PFSK-1 (cell line): ENCODE data around the gene IGF2BP3.

Experiments
- FOXP2 ChIP-seq: optimal IDR thresholded peaks from 2 replicates; pipeline ENCODE3; 2011; ENCODE audit warnings: borderline replicate concordance, control low read depth, inconsistent platforms; ENCODE audit not compliant: insufficient read depth; ENCODE audit errors: extremely low read length, extremely low read depth
- POLR2AphosphoS5 ChIP-seq: IDR thresholded peaks from 2 replicates; pipeline ENCODE4 v1.6.1; 2012; ENCODE audit warnings: low read depth, mild to moderate bottlenecking, control low read depth, low read length, moderate library complexity
- REST ChIP-seq, 2 experiments: IDR thresholded peaks; 2 replicates each; pipeline versions ENCODE4 v1.6.1 to v1.8.0; 2011 to 2012; ENCODE audit warnings: low read depth in 2 of 2, low read length in 2 of 2, control low read depth in 1 of 2, inconsistent platforms in 1 of 2, mild to moderate bottlenecking in 1 of 2, moderate library complexity in 1 of 2; ENCODE audit not compliant: insufficient read depth in 1 of 2
- SIN3A ChIP-seq: IDR thresholded peaks from 2 replicates; pipeline ENCODE4 v1.6.1; 2012; ENCODE audit warnings: mild to moderate bottlenecking, low read length, moderate library complexity, borderline replicate concordance; ENCODE audit not compliant: insufficient read depth
- TAF1 ChIP-seq: IDR thresholded peaks from 2 replicates; pipeline ENCODE4 v1.6.1; 2012; ENCODE audit warnings: low read length, control low read depth, borderline replicate concordance; ENCODE audit not compliant: insufficient read depth

Gene IGF2BP3

GRCh38 chr7:23419845-23420244, 50.4 kb downstream of the IGF2BP3 start:
- TF ChIP-seq REST (IDR thresholded peaks at IDR 0.05; ENCODE audit: insufficient read depth in 1 of 2, low read depth in 2 of 2, low read length in 2 of 2) (no peak), TAF1 (no peak), FOXP2 (no peak), POLR2AphosphoS5 (no peak), SIN3A (no peak)

GRCh38 chr7:23419160-23419559, 51.1 kb downstream of the IGF2BP3 start:
- TF ChIP-seq POLR2AphosphoS5 (no peak), SIN3A (no peak), REST (IDR thresholded peaks at IDR 0.05; ENCODE audit: insufficient read depth in 1 of 2, low read depth in 2 of 2, low read length in 2 of 2) (no peak), TAF1 (no peak), FOXP2 (no peak)

DNA sequence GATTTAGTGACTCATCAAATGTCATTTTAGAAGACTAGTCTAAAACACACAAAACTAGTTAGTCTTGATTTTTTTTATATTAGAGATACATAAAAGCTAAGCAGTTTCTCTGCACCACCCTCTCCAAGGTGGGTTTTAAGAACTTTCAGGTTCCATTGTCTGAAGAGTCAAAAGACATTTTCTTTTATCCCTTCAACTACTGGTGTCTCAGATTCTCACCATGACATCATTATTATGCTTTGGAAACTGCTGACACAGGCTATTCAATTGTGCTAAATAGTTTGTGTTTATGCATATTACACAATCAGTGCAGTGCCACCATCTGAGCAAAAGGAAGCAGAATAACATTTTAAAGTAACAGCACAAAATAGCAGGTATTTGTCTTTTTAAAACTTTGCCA, 52.2 kb downstream of the IGF2BP3 start:
- TF ChIP-seq REST (IDR thresholded peaks at IDR 0.05; ENCODE audit: insufficient read depth in 1 of 2, low read depth in 2 of 2, low read length in 2 of 2) (no peak), FOXP2 (no peak), POLR2AphosphoS5 (no peak), SIN3A (no peak), TAF1 (no peak)

DNA sequence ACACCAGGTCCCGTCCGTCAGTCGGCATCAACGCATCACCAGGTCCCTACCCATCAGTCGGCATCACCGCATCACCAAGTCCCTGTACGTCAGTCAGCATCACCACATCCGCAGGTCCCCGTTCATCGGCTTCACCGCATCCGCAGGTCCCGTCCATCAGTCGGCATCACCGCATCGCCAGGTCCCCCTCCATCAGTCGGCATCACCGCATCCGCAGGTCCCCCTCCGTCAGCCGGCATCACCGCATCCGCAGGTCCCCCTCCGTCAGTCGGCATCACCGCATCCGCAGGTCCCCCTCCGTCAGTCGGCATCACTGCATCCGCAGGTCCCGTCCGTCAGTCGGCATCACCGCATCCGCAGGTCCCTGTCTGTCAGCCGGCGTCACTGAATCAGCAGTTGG, 55.1 kb downstream of the IGF2BP3 start:
- TF ChIP-seq SIN3A (no peak), FOXP2 (no peak), TAF1 (no peak), REST (IDR thresholded peaks at IDR 0.05; ENCODE audit: insufficient read depth in 1 of 2, low read depth in 2 of 2, low read length in 2 of 2) (no peak), POLR2AphosphoS5 (no peak)

DNA sequence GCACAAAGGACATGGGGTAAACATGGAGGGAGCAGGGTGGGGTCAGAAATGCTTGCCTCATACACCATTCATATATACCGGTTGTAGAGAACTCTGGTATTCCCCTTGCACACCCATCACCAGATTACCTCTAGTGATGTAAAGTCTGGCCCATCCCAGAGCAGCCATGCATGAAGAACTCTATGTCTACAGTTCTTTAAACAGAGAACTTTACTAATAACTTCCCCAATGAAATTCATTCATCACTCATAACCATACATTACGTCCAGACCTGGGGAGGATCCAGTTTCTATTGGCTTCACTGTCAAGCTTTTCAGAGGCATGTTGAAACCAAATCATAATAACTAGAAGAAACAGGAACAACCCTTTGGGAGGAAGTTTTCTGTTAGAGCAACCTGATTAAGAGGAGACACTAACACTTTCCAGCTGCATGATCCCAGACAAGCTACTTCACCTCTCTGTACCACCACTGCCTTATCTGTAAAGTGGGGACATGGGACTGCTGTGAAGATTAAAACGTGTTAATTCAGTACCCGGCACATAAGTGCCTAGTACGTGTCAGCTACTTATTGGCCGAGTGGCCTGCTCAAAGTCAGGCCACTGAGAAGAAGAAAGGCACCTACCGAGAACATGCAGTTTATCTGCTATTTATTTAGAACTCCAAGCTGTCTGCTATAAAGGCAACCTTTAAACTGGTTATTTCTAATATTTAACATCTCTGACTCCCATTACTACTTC, 59.7 kb downstream of the IGF2BP3 start:
- TF ChIP-seq TAF1 (no peak), SIN3A (no peak), POLR2AphosphoS5 (no peak), REST (IDR thresholded peaks at IDR 0.05; ENCODE audit: insufficient read depth in 1 of 2, low read depth in 2 of 2, low read length in 2 of 2) (no peak), FOXP2 (no peak)
